Activated CD4-positive, alpha-beta T cell treated with anti-CD3 and anti-CD28 coated beads, Interleukin-2, amount 10 ng/mL, durations not matched to agents 7 days and 5 days (primary cell): Measurements from ENCODE around the gene PYDC1. TPM values are rescaled to one million over a fixed set of nuclear protein-coding genes. Genes with fewer than 3 reads are reported as not detected.
"Not testable (repeated sequence)": the region's sequence is repeated elsewhere in the genome, so short reads cannot be mapped to it uniquely, and the experiment has no call there.

ENCODE experiments used
- CTCF ChIA-PET: fragments of 350-600 bp; sonication (Branson Sonifier 250); formaldehyde crosslinking; loops from one replicate; lab custom pipeline; 2021; ENCODE audit warnings: antibody characterized with exemption; lab: Charles Lee
- POLR2A ChIA-PET: fragments of 350-600 bp; sonication (Branson Sonifier 250); formaldehyde crosslinking; loops from one replicate; lab custom pipeline; 2021; ENCODE audit warnings: antibody characterized with exemption; lab: Charles Lee
- DNase-seq: peaks from one replicate; pipeline ENCODE4 v3.0.0-alpha.2; 2020
- H3K27ac Mint-ChIP-seq: one replicate; pipeline ENCODE4 v1.8.0; 2021; ENCODE audit warnings: mild to moderate bottlenecking, moderate library complexity, mixed read lengths
- H3K27me3 Mint-ChIP-seq: one replicate; pipeline ENCODE4 v1.8.0; 2021; ENCODE audit warnings: mixed read lengths
- H3K36me3 Mint-ChIP-seq: one replicate; pipeline ENCODE4 v1.8.0; 2021; ENCODE audit warnings: low read depth, mixed read lengths
- H3K4me1 Mint-ChIP-seq: one replicate; pipeline ENCODE4 v1.8.0; 2021; ENCODE audit warnings: mixed read lengths
- H3K4me3 Mint-ChIP-seq: one replicate; pipeline ENCODE4 v1.8.0; 2021; ENCODE audit warnings: mild to moderate bottlenecking, moderate library complexity, mixed read lengths
- H3K9me3 Mint-ChIP-seq: one replicate; pipeline ENCODE4 v1.8.0; 2021; ENCODE audit warnings: mixed read lengths
- total RNA-seq, 2 experiments: library from RNA; stranded (reverse); gene quantifications; one replicate each; pipeline ENCODE4 v1.2.3, GENCODE V29; 2021

The PYDC1 gene
- total RNA-seq, 2 experiments from 2014 or later, result not detected

DNA sequence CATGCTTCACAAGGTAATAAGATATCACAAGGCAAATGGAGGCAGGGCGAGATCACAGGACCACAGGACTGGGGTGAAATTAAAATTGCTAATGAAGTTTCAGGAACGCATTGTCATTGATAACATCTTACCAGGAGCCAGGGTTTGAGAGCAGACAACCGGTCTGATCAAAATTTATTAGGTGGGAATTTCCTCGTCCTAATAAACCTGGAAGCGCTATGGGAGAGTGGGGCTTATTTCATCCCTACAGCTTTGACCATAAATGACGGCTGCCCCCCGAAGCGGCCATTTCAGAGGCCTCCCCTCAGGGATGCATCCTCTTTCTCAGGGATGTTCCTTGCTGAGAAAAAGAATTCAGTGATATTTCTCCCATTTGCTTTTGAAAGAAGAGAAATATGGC is 28.7 kb upstream of the PYDC1 start:
- H3K27me3 Mint-ChIP-seq, H3K36me3 Mint-ChIP-seq, H3K9me3 Mint-ChIP-seq, POLR2A ChIA-PET, H3K4me3 Mint-ChIP-seq, H3K27ac Mint-ChIP-seq, H3K4me1 Mint-ChIP-seq, DNase-seq: not testable (repeated sequence)
- CTCF ChIA-PET, result interaction anchor here (3.6 kb wide), 1 partner anchor 11 kb away, joined by 11 read pairs; no protein-coding TSS in a partner anchor

DNA sequence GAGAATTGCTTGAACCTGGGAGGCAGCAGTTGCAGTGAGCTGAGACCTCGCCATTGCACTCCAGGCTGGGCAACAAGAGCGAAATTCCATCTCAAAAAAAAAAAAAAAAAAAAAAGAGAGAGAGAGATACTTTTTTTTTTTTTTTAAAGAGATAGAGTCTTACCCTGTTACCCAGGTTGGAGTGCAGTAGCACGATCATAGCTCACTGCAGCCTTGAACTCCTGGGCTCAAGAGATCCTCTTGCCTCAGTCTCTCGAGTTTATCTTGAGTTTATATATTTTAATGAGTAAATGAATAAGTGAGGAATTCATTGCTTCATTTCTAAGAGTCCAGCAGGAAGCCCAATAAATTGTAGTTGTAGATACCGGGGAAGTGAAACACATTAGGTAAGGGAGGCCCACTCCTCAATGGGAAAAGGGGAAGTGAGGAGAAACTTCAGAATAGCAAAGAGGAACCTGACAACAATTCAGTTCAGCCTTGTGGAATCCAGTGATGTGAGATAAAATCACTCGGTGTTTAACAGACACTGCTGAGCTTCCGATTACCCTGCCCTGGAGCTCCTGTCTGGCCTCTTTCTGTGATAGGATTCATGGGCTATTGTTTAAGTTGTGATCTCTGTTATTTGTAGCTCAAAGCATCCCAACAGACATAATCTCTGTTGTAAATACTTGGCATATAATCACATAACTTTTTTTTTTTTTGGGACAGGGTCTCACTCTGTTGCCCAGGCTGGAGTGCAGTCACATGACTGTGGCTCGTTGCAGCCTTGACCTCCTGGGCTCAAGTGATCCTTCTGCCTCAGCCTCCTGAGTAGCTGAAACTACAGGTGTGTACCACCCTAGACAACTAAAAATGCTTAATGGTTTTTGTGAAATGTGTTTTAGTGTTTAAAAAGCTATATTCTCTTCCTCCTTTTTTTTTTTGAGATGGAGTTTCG is 27.1 kb upstream of the PYDC1 start:
- Mint-ChIP-seq H3K9me3 (no peaks in the 10 kb centered on the region), H3K27me3 (peaks cover 4% of the 10 kb centered on the region), H3K36me3 (no peaks in the 10 kb centered on the region), H3K4me1 (no peaks in the 10 kb centered on the region), H3K27ac (no peak overlapping the region), H3K4me3 (no peak overlapping the region)
- no peak for DNase-seq
- ChIA-PET CTCF (interaction anchor here (0.5 to 1.6 kb wide), 7 partner anchors 8 to 440 kb away, joined by 3 to 5 read pairs (median 3); partner anchors contain the start of gene KAT8), POLR2A (interaction anchor here (0.7 kb wide), 1 partner anchor 106 kb away, joined by 4 read pairs; no protein-coding TSS in a partner anchor)

- Mint-ChIP-seq H3K36me3 (no peaks in the 10 kb centered on the region), H3K27me3 (peaks cover 4% of the 10 kb centered on the region), H3K27ac (no peak overlapping the region), H3K4me1 (no peaks in the 10 kb centered on the region), H3K9me3 (no peaks in the 10 kb centered on the region), H3K4me3 (no peak overlapping the region)
- ChIA-PET POLR2A (no interaction called here), CTCF (no interaction called here)
- no peak for DNase-seq
Observed at GRCh38 chr16:31242206-31242605, 25.3 kb upstream of the PYDC1 start.

DNA sequence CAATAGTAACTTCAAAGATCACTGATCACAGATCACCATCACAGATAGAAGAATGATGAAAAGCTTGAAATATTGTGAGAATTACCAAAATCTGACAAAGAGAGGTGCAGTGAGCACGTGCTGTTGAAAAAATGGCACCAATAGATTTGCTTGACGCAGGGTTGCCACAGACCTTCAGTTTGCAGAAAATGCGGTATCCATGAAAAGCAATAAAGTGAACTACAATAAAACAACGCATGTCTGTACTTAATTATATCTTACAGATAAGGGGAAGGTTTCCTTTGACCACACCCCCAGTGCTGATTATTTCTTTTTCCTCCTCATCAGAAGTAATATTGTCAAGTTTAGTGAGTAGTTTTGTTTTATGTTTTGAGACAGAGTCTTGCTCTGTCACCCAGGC is 21.1 kb upstream of the PYDC1 start:
- POLR2A ChIA-PET, result no interaction called here
- H3K4me1 Mint-ChIP-seq, result peaks cover 3% of the 10 kb centered on the region
- H3K27me3 Mint-ChIP-seq, result peaks cover 6% of the 10 kb centered on the region
- H3K36me3 Mint-ChIP-seq, result no peaks in the 10 kb centered on the region
- no peak overlapping the region for H3K27ac Mint-ChIP-seq
- no peak overlapping the region for H3K4me3 Mint-ChIP-seq
- no peak for DNase-seq
- CTCF ChIA-PET, result interaction anchor here (1.2 kb wide), 1 partner anchor 35 kb away, joined by 3 read pairs; the partner anchor contains the start of gene PYCARD
- H3K9me3 Mint-ChIP-seq, result peaks cover 5% of the 10 kb centered on the region

GRCh38 chr16:31229501-31229900 is 12.6 kb upstream of the PYDC1 start:
- DNase-seq, result no peak
- H3K27me3 Mint-ChIP-seq, result peaks cover 3% of the 10 kb centered on the region
- no peaks in the 10 kb centered on the region for H3K4me1 Mint-ChIP-seq
- peaks cover 4% of the 10 kb centered on the region for H3K9me3 Mint-ChIP-seq
- no peak overlapping the region for H3K27ac Mint-ChIP-seq
- POLR2A ChIA-PET, result no interaction called here
- no peak overlapping the region for H3K4me3 Mint-ChIP-seq
- CTCF ChIA-PET, result interaction anchor here (0.6 to 1.0 kb wide), 2 partner anchors 13 to 84 kb away, joined by 3 read pairs; partner anchors contain the start of gene PYDC1
- H3K36me3 Mint-ChIP-seq, result no peaks in the 10 kb centered on the region

GRCh38 chr16:31228206-31228605 is 11.3 kb upstream of the PYDC1 start:
- ChIA-PET POLR2A (no interaction called here), CTCF (interaction anchor here (0.6 to 2.2 kb wide), 7 partner anchors 11 to 114 kb away, joined by 3 to 9 read pairs (median 3); partner anchors contain the start of gene PYDC1)
- H3K27ac Mint-ChIP-seq, result no peak overlapping the region
- H3K4me3 Mint-ChIP-seq, result no peak overlapping the region
- no peaks in the 10 kb centered on the region for H3K36me3 Mint-ChIP-seq
- no peak for DNase-seq
- H3K4me1 Mint-ChIP-seq, result no peaks in the 10 kb centered on the region
- H3K9me3 Mint-ChIP-seq, result no peaks in the 10 kb centered on the region
- peaks cover 3% of the 10 kb centered on the region for H3K27me3 Mint-ChIP-seq

DNA sequence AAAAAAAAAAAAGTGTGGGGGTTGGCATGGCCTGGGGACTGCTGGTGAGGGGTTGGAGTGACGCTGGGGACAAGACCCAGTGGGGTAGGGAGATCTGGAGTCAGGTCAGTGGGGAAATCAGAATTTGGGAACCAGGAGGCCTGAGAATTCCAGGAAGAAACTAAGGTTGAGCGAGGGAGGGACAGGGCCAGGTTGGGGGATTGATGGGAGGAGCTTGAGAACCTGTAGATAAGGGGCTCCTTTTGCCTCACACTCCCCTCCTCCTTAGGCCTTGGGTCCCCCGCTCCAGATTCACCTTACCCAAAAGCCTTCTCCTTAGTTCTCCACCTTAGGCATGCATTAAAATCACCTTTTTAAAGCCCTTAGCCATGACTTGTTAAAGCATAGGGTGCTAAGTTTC is 8.3 kb upstream of the PYDC1 start:
- Mint-ChIP-seq H3K4me3 (no peak overlapping the region), H3K4me1 (no peaks in the 10 kb centered on the region), H3K36me3 (no peaks in the 10 kb centered on the region), H3K27me3 (peaks cover 15% of the 10 kb centered on the region), H3K9me3 (no peaks in the 10 kb centered on the region), H3K27ac (no peak overlapping the region)
- ChIA-PET POLR2A (no interaction called here), CTCF (interaction anchor here (0.7 kb wide), 1 partner anchor 23 kb away, joined by 6 read pairs; no protein-coding TSS in a partner anchor)
- DNase-seq, result no peak

- DNase-seq, result no peak
- ChIA-PET CTCF (interaction anchor here (0.7 kb wide), 1 partner anchor 36 kb away, joined by 3 read pairs; no protein-coding TSS in a partner anchor), POLR2A (no interaction called here)
- H3K27me3 Mint-ChIP-seq, result peaks cover 14% of the 10 kb centered on the region
- H3K27ac Mint-ChIP-seq, result no peak overlapping the region
- no peak overlapping the region for H3K4me3 Mint-ChIP-seq
- no peaks in the 10 kb centered on the region for H3K9me3 Mint-ChIP-seq
- no peaks in the 10 kb centered on the region for H3K4me1 Mint-ChIP-seq
- H3K36me3 Mint-ChIP-seq, result no peaks in the 10 kb centered on the region
Observed at GRCh38 chr16:31224092-31224955, 7.4 kb upstream of the PYDC1 start.

- Mint-ChIP-seq H3K36me3 (no peaks in the 10 kb centered on the region), H3K4me1 (no peaks in the 10 kb centered on the region), H3K9me3 (no peaks in the 10 kb centered on the region), H3K27ac (no peak overlapping the region), H3K4me3 (no peak overlapping the region), H3K27me3 (peaks cover 21% of the 10 kb centered on the region)
- ChIA-PET POLR2A (no interaction called here), CTCF (interaction anchor here (0.9 kb wide), 1 partner anchor 16 kb away, joined by 3 read pairs; no protein-coding TSS in a partner anchor)
- no peak for DNase-seq
Observed at GRCh38 chr16:31223044-31223443, 6.1 kb upstream of the PYDC1 start.

- ChIA-PET POLR2A (no interaction called here), CTCF (no interaction called here)
- DNase-seq, result no peak
- Mint-ChIP-seq H3K9me3 (no peaks in the 10 kb centered on the region), H3K27ac (no peak overlapping the region), H3K36me3 (no peaks in the 10 kb centered on the region), H3K4me1 (peaks cover 4% of the 10 kb centered on the region), H3K4me3 (no peak overlapping the region), H3K27me3 (peaks cover 31% of the 10 kb centered on the region)
Observed at GRCh38 chr16:31221357-31222160, 4.6 kb upstream of the PYDC1 start.

GRCh38 chr16:31219154-31219741 is 2.3 kb upstream of the PYDC1 start:
- no peaks in the 10 kb centered on the region for H3K36me3 Mint-ChIP-seq
- H3K27me3 Mint-ChIP-seq, result peaks cover 48% of the 10 kb centered on the region
- no peak for DNase-seq
- no peak overlapping the region for H3K4me3 Mint-ChIP-seq
- POLR2A ChIA-PET, result no interaction called here
- CTCF ChIA-PET, result interaction anchor here (0.6 to 1.8 kb wide), 2 partner anchors 15 to 87 kb away, joined by 3 to 4 read pairs; no protein-coding TSS in a partner anchor
- H3K27ac Mint-ChIP-seq, result no peak overlapping the region
- H3K4me1 Mint-ChIP-seq, result peaks cover 17% of the 10 kb centered on the region
- H3K9me3 Mint-ChIP-seq, result no peaks in the 10 kb centered on the region
